Effector memory CD8-positive, alpha-beta T cell (primary cell): Measurements from ENCODE around the gene PTGDR2.
"Not testable (repeated sequence)": the region's sequence is repeated elsewhere in the genome, so short reads cannot be mapped to it uniquely, and the experiment has no call there.

Source experiments
- ATAC-seq: fragments of 150-1000 bp; cut with Tn5 transposase; replicated peaks from 2 replicates; pipeline ENCODE4 v1.10.0; 2021; ENCODE audit warnings: mild to moderate bottlenecking, moderate library complexity
- DNase-seq, 3 experiments: peaks; one replicate each; pipeline ENCODE4 v3.0.0; 2021
- H3K27ac Mint-ChIP-seq, 2 donors: one replicate each; pipeline ENCODE4 v1.8.0; 2022; ENCODE audit warnings: mild to moderate bottlenecking in 2 of 2, mixed read lengths in 2 of 2, moderate library complexity in 2 of 2
- H3K27me3 Mint-ChIP-seq, 2 donors: one replicate each; pipeline ENCODE4 v1.8.0; 2022; ENCODE audit warnings: mixed read lengths in 2 of 2
- H3K36me3 Mint-ChIP-seq: one replicate; pipeline ENCODE4 v1.8.0; 2022; ENCODE audit warnings: mild to moderate bottlenecking, moderate library complexity, mixed read lengths; ENCODE audit not compliant: insufficient read depth
- H3K4me1 Mint-ChIP-seq, 2 donors: one replicate each; pipeline ENCODE4 v1.8.0; 2022; ENCODE audit warnings: low read depth in 2 of 2, mixed read lengths in 2 of 2
- H3K4me3 Mint-ChIP-seq, 2 donors: one replicate each; pipeline ENCODE4 v1.8.0; 2022; ENCODE audit warnings: mild to moderate bottlenecking in 2 of 2, mixed read lengths in 2 of 2, moderate library complexity in 2 of 2
- H3K9me3 Mint-ChIP-seq, 2 donors: one replicate each; pipeline ENCODE4 v1.8.0; 2022; ENCODE audit warnings: mixed read lengths in 2 of 2

The PTGDR2 gene

GRCh38 chr11:60834742-60835533 is 20.8 kb downstream of the PTGDR2 start:
- H3K27ac Mint-ChIP-seq: no peak overlapping the region
- no peak for ATAC-seq
- no peaks in the 10 kb centered on the region for H3K36me3 Mint-ChIP-seq
- H3K9me3 Mint-ChIP-seq: no peaks in the 10 kb centered on the region
- H3K4me1 Mint-ChIP-seq: peaks cover 0 to 3% of the 10 kb centered on the region in 2 donors
- H3K27me3 Mint-ChIP-seq: peaks cover 18 to 51% of the 10 kb centered on the region in 2 donors
- no peak overlapping the region for H3K4me3 Mint-ChIP-seq
- DNase-seq: no peak

- H3K9me3 Mint-ChIP-seq: no peaks in the 10 kb centered on the region
Measured at GRCh38 chr11:60831501-60832079, 24.2 kb downstream of the PTGDR2 start.

GRCh38 chr11:60831143-60831500 is 24.6 kb downstream of the PTGDR2 start:
- no peak overlapping the region for H3K27ac Mint-ChIP-seq
- DNase-seq: peak; percentile 74 to 80 (median 75)
- peak; percentile 90 for ATAC-seq
- H3K9me3 Mint-ChIP-seq: no peaks in the 10 kb centered on the region
- peaks cover 0 to 3% of the 10 kb centered on the region in 2 donors for H3K4me1 Mint-ChIP-seq
- no peak overlapping the region for H3K4me3 Mint-ChIP-seq
- no peaks in the 10 kb centered on the region for H3K36me3 Mint-ChIP-seq
- H3K27me3 Mint-ChIP-seq: peaks cover 18 to 65% of the 10 kb centered on the region in 2 donors

More at GRCh38 chr11:60831501-60832079, 24.2 kb downstream of the PTGDR2 start:
- no peak for DNase-seq
- Mint-ChIP-seq H3K4me3 (no peak overlapping the region), H3K36me3 (no peaks in the 10 kb centered on the region), H3K27ac (no peak overlapping the region), H3K27me3 (peaks cover 18 to 65% of the 10 kb centered on the region in 2 donors), H3K4me1 (peaks cover 0 to 3% of the 10 kb centered on the region in 2 donors)
- no peak for ATAC-seq

- peaks cover 0 to 3% of the 10 kb centered on the region in 2 donors for H3K4me1 Mint-ChIP-seq
- no peak for DNase-seq
- H3K4me3 Mint-ChIP-seq: no peak overlapping the region
- H3K27ac Mint-ChIP-seq: no peak overlapping the region
- H3K9me3 Mint-ChIP-seq: no peaks in the 10 kb centered on the region
- ATAC-seq: no peak
- no peaks in the 10 kb centered on the region for H3K36me3 Mint-ChIP-seq
- H3K27me3 Mint-ChIP-seq: peaks cover 18 to 60% of the 10 kb centered on the region in 2 donors
Measured at GRCh38 chr11:60830478-60831142, 25.1 kb downstream of the PTGDR2 start.

GRCh38 chr11:60825790-60826189 is 30.0 kb downstream of the PTGDR2 start:
- Mint-ChIP-seq H3K36me3 (no peaks in the 10 kb centered on the region), H3K27me3 (peaks cover 3 to 47% of the 10 kb centered on the region in 2 donors), H3K4me3 (no peak overlapping the region), H3K27ac (no peak overlapping the region), H3K4me1 (no peaks in the 10 kb centered on the region), H3K9me3 (no peaks in the 10 kb centered on the region)
- DNase-seq (no peak), ATAC-seq (no peak)

GRCh38 chr11:60825118-60825517 is 30.6 kb downstream of the PTGDR2 start:
- no peak overlapping the region for H3K27ac Mint-ChIP-seq
- DNase-seq (no peak), ATAC-seq (no peak)
- no peaks in the 10 kb centered on the region for H3K9me3 Mint-ChIP-seq
- H3K4me3 Mint-ChIP-seq: no peak overlapping the region
- no peaks in the 10 kb centered on the region for H3K4me1 Mint-ChIP-seq
- H3K36me3 Mint-ChIP-seq: no peaks in the 10 kb centered on the region
- H3K27me3 Mint-ChIP-seq: peaks cover 9 to 53% of the 10 kb centered on the region in 2 donors

- H3K27ac Mint-ChIP-seq, H3K36me3 Mint-ChIP-seq, H3K4me1 Mint-ChIP-seq, DNase-seq, ATAC-seq, H3K9me3 Mint-ChIP-seq, H3K4me3 Mint-ChIP-seq: not testable (repeated sequence)
- peaks cover 9 to 47% of the 10 kb centered on the region in 2 donors for H3K27me3 Mint-ChIP-seq
Measured at GRCh38 chr11:60823745-60824306, 31.9 kb downstream of the PTGDR2 start.

GRCh38 chr11:60821827-60822599 is 33.7 kb downstream of the PTGDR2 start:
- ATAC-seq (no peak), DNase-seq (no peak)
- H3K4me1 Mint-ChIP-seq: no peaks in the 10 kb centered on the region
- H3K4me3 Mint-ChIP-seq: no peak overlapping the region
- no peaks in the 10 kb centered on the region for H3K36me3 Mint-ChIP-seq
- H3K27ac Mint-ChIP-seq: no peak overlapping the region
- no peaks in the 10 kb centered on the region for H3K9me3 Mint-ChIP-seq
- H3K27me3 Mint-ChIP-seq: peaks cover 9 to 34% of the 10 kb centered on the region in 2 donors

GRCh38 chr11:60818057-60818456 is 37.7 kb downstream of the PTGDR2 start:
- H3K27ac Mint-ChIP-seq: no peak overlapping the region
- H3K4me3 Mint-ChIP-seq: no peak overlapping the region
- H3K36me3 Mint-ChIP-seq: no peaks in the 10 kb centered on the region
- no peak for ATAC-seq
- H3K9me3 Mint-ChIP-seq: no peaks in the 10 kb centered on the region
- H3K4me1 Mint-ChIP-seq: no peaks in the 10 kb centered on the region
- peaks cover 9 to 28% of the 10 kb centered on the region in 2 donors for H3K27me3 Mint-ChIP-seq
- DNase-seq: no peak

- no peak for DNase-seq
- no peak overlapping the region for H3K27ac Mint-ChIP-seq
- no peak for ATAC-seq
- no peaks in the 10 kb centered on the region for H3K9me3 Mint-ChIP-seq
- H3K4me3 Mint-ChIP-seq: no peak overlapping the region
- no peaks in the 10 kb centered on the region for H3K36me3 Mint-ChIP-seq
- H3K27me3 Mint-ChIP-seq: peaks cover 15 to 26% of the 10 kb centered on the region in 2 donors
- H3K4me1 Mint-ChIP-seq: no peaks in the 10 kb centered on the region
Measured at GRCh38 chr11:60816590-60817157, 39.1 kb downstream of the PTGDR2 start.

GRCh38 chr11:60814112-60814511 is 41.6 kb downstream of the PTGDR2 start:
- DNase-seq (no peak), ATAC-seq (no peak)
- Mint-ChIP-seq H3K9me3 (no peaks in the 10 kb centered on the region), H3K27me3 (peaks cover 26 to 37% of the 10 kb centered on the region in 2 donors), H3K4me3 (no peak overlapping the region), H3K4me1 (no peaks in the 10 kb centered on the region), H3K27ac (no peak overlapping the region), H3K36me3 (no peaks in the 10 kb centered on the region)

- Mint-ChIP-seq H3K4me1 (no peaks in the 10 kb centered on the region), H3K9me3 (no peaks in the 10 kb centered on the region), H3K27me3 (peaks cover 26 to 40% of the 10 kb centered on the region in 2 donors), H3K4me3 (no peak overlapping the region), H3K36me3 (no peaks in the 10 kb centered on the region), H3K27ac (no peak overlapping the region)
- ATAC-seq (no peak), DNase-seq (no peak)
Measured at GRCh38 chr11:60813324-60813723, 42.4 kb downstream of the PTGDR2 start.

- H3K36me3 Mint-ChIP-seq: no peaks in the 10 kb centered on the region
- no peak overlapping the region for H3K27ac Mint-ChIP-seq
- peaks cover 46 to 67% of the 10 kb centered on the region in 2 donors for H3K27me3 Mint-ChIP-seq
- H3K4me3 Mint-ChIP-seq: no peak overlapping the region
- H3K9me3 Mint-ChIP-seq: no peaks in the 10 kb centered on the region
- no peak for ATAC-seq
- DNase-seq: no peak
- peaks cover 0 to 2% of the 10 kb centered on the region in 2 donors for H3K4me1 Mint-ChIP-seq
Measured at GRCh38 chr11:60810569-60810968, 45.2 kb downstream of the PTGDR2 start.
